Activated CD4-positive, alpha-beta T cell treated with anti-CD3 and anti-CD28 coated beads, Interleukin-2, amount 50 U/mL, for 4 hours (primary cell): ENCODE data around the gene ACTL6B.
"Not testable (repeated sequence)": the region's sequence is repeated elsewhere in the genome, so short reads cannot be mapped to it uniquely, and the experiment has no call there.

Source experiments
- DNase-seq, 2 experiments: peaks; one replicate each; pipeline ENCODE4 v3.0.0-alpha.2; 2020

The ACTL6B gene

GRCh38 chr7:100655908-100656674 is at the start of gene ACTL6B:
Gene ACTL6B, minus strand, starts transcription at chr7:100656448. Its CDS starts 94 bp downstream, at chr7:100656354.
- peak in 1 of 2 experiments; percentile 24 for DNase-seq

- peak; percentile 66 to 74 for DNase-seq
Measured at GRCh38 chr7:100705320-100705752, 49.1 kb upstream of the ACTL6B start.

- DNase-seq: not testable (repeated sequence)
Measured at GRCh38 chr7:100701089-100701488, 44.8 kb upstream of the ACTL6B start.

- no peak for DNase-seq
Measured at GRCh38 chr7:100699018-100699417, 42.8 kb upstream of the ACTL6B start.

GRCh38 chr7:100696123-100696521 is 39.9 kb upstream of the ACTL6B start:
- DNase-seq: no peak

GRCh38 chr7:100694098-100694745 is 38.0 kb upstream of the ACTL6B start, which contains the start of gene GIGYF1:
Gene GIGYF1, minus strand, starts transcription at chr7:100694250. Its CDS starts 6,012 bp downstream, at chr7:100688238.
- peak; percentile 56 to 57 for DNase-seq

- DNase-seq: no peak
Measured at GRCh38 chr7:100693312-100694097, 37.3 kb upstream of the ACTL6B start.

GRCh38 chr7:100692578-100692961 is 36.3 kb upstream of the ACTL6B start:
- no peak for DNase-seq

- peak; percentile 78 to 79 for DNase-seq
Measured at GRCh38 chr7:100691676-100692577, 35.7 kb upstream of the ACTL6B start.

- no peak for DNase-seq
Measured at GRCh38 chr7:100689230-100690135, 33.2 kb upstream of the ACTL6B start.

- no peak for DNase-seq
Measured at GRCh38 chr7:100688326-100688860, 32.1 kb upstream of the ACTL6B start.

- no peak for DNase-seq
Measured at GRCh38 chr7:100687751-100688300, 31.6 kb upstream of the ACTL6B start.

- DNase-seq: no peak
Measured at GRCh38 chr7:100687261-100687660, 31.0 kb upstream of the ACTL6B start.

GRCh38 chr7:100686822-100687211 is 30.6 kb upstream of the ACTL6B start:
- no peak for DNase-seq

- no peak for DNase-seq
Measured at GRCh38 chr7:100686201-100686821, 30.1 kb upstream of the ACTL6B start.

GRCh38 chr7:100685631-100686145 is 29.4 kb upstream of the ACTL6B start:
- no peak for DNase-seq

- DNase-seq: no peak
Measured at GRCh38 chr7:100685049-100685605, 28.9 kb upstream of the ACTL6B start.

GRCh38 chr7:100684534-100685042 is 28.3 kb upstream of the ACTL6B start:
- DNase-seq: no peak
